GM19324 (cell line): ENCODE data around the gene HIPK1.

Source experiments
- ATAC-seq: cut with Tn5 transposase; IDR thresholded peaks from one replicate; pipeline ENCODE4 v1.9.1; 2021; ENCODE audit warnings: mild to moderate bottlenecking, moderate library complexity; ENCODE audit not compliant: unreplicated experiment, low FRiP score

Gene HIPK1

GRCh38 chr1:113928941-113929749, at the start of gene HIPK1:
HIPK1 (plus strand) TSS chr1:113929324.
- ATAC-seq: peak; percentile 66

- ATAC-seq: no peak
Observed at GRCh38 chr1:113879739-113880038, 49.4 kb upstream of the HIPK1 start.

GRCh38 chr1:113881661-113882060, 47.5 kb upstream of the HIPK1 start:
- no peak for ATAC-seq

- no peak for ATAC-seq
Observed at GRCh38 chr1:113886417-113887401, 42.4 kb upstream of the HIPK1 start.

- ATAC-seq: no peak
Observed at GRCh38 chr1:113887402-113888175, 41.5 kb upstream of the HIPK1 start, which contains the start of gene BCL2L15. BCL2L15 (minus strand) TSS chr1:113887581; CDS start chr1:113887375, 206 bp downstream.

- no peak for ATAC-seq
Observed at GRCh38 chr1:113890816-113891215, 38.3 kb upstream of the HIPK1 start.

- no peak for ATAC-seq
Observed at GRCh38 chr1:113891631-113892220, 37.4 kb upstream of the HIPK1 start.

- ATAC-seq: no peak
Observed at GRCh38 chr1:113893267-113893666, 35.9 kb upstream of the HIPK1 start.

GRCh38 chr1:113895098-113895497, 34.0 kb upstream of the HIPK1 start:
- ATAC-seq: no peak

GRCh38 chr1:113895961-113896360, 33.2 kb upstream of the HIPK1 start:
- ATAC-seq: no peak

GRCh38 chr1:113898241-113898814, 30.8 kb upstream of the HIPK1 start:
- ATAC-seq: no peak

GRCh38 chr1:113899111-113899510, 30.0 kb upstream of the HIPK1 start:
- no peak for ATAC-seq

- no peak for ATAC-seq
Observed at GRCh38 chr1:113901191-113901590, 27.9 kb upstream of the HIPK1 start.

GRCh38 chr1:113903501-113904292, 25.4 kb upstream of the HIPK1 start:
- ATAC-seq: no peak

GRCh38 chr1:113904293-113904673, 24.8 kb upstream of the HIPK1 start:
- peak; percentile 33 for ATAC-seq

GRCh38 chr1:113904674-113905434, 24.3 kb upstream of the HIPK1 start, which contains the start of the genes AP4B1 and DCLRE1B:
AP4B1 (minus strand) TSS chr1:113904799; CDS start chr1:113904717, 82 bp downstream.
DCLRE1B (plus strand) TSS chr1:113905326; CDS start chr1:113905587, 261 bp downstream.
- peak; percentile 92 for ATAC-seq

GRCh38 chr1:113905435-113905861, 23.7 kb upstream of the HIPK1 start:
- peak; percentile 4 for ATAC-seq
